Neural progenitor cell (in vitro differentiated cells): Measurements from ENCODE around the gene GNAQ.

Experiments used
- CTCF ChIP-seq: fragments of 200-600 bp; sonication (generic); IDR thresholded peaks from 2 replicates; pipeline ENCODE4 v1.5.1; 2017; ENCODE audit warnings: antibody characterized with exemption, mild to moderate bottlenecking
- EZH2 ChIP-seq: fragments of 200-600 bp; sonication (generic); IDR thresholded peaks from 2 replicates; pipeline ENCODE4 v1.6.1; 2017; ENCODE audit warnings: antibody characterized with exemption, mild to moderate bottlenecking, moderate library complexity
- EZH2phosphoT487 ChIP-seq: fragments of 200-600 bp; sonication (generic); IDR thresholded peaks from 2 replicates; pipeline ENCODE4 v1.6.1; 2017; ENCODE audit warnings: antibody characterized with exemption

- no peak for TF ChIP-seq EZH2phosphoT487
- no peak for TF ChIP-seq CTCF
- no peak for TF ChIP-seq EZH2
Observed at GRCh38 chr9:78032730-78033457, 1.3 kb upstream of the GNAQ start.
